ENCODE data around the gene CLIC3. TPM values are rescaled to one million over a fixed set of nuclear protein-coding genes. Genes with fewer than 3 reads are reported as not detected.

CLIC3 gene
- total and polyA plus RNA-seq, 10 donors: 2.9 to 10.7 (median 5.4) TPM

- H3K4me1 ChIP-seq: peaks cover 11 to 61% (median 40%) of the 10 kb centered on the region in 6 donors
- TF ChIP-seq CTCF (IDR thresholded peaks at IDR 0.05 in 8 of 11, conservative IDR thresholded peaks at IDR 0.05 in 3 of 11) (no peak), POLR2A (IDR thresholded peaks at IDR 0.05) (no peak), POLR2AphosphoS5 (IDR thresholded peaks at IDR 0.05) (no peak)
- DNase-seq: no peak
Measured at GRCh38 chr9:136964833-136965422, 31.4 kb downstream of the CLIC3 start.

GRCh38 chr9:136964171-136964689 lies 32.1 kb downstream of the CLIC3 start:
- intact Hi-C loops (cut with DNase I; ENCODE audit: low total_unique reads): no loop called here
- Histone ChIP-seq H3K27me3 (replicated peaks in 1 of 7) (peaks cover 0 to 4% (median 0%) of the 10 kb centered on the region in 7 donors), H3K4me3 (no peak overlapping the region), H3K9me3 (no peaks in the 10 kb centered on the region), H3K27ac (peak overlapping the region in 4 of 8 donors; percentile 8 to 59 (median 22)), H3K4me1 (peaks cover 11 to 68% (median 44%) of the 10 kb centered on the region in 6 donors), H3K36me3 (no peaks in the 10 kb centered on the region)
- TF ChIP-seq CTCF (IDR thresholded peaks at IDR 0.05 in 8 of 11, conservative IDR thresholded peaks at IDR 0.05 in 3 of 11) (no peak), POLR2A (IDR thresholded peaks at IDR 0.05) (no peak), POLR2AphosphoS5 (IDR thresholded peaks at IDR 0.05) (peak in 1 of 3 donors; percentile 29)
- 68 to 76% (median 72%) methylated on average over 4 to 22 of the region's 22 CpGs for WGBS, 5 donors
- DNase-seq: no peak

More at GRCh38 chr9:136964833-136965422, 31.4 kb downstream of the CLIC3 start:
- no peaks in the 10 kb centered on the region for H3K36me3 ChIP-seq
- H3K4me3 ChIP-seq: no peak overlapping the region
- H3K9me3 ChIP-seq: no peaks in the 10 kb centered on the region
- intact Hi-C loops (cut with DNase I; ENCODE audit: low total_unique reads): no loop called here
- H3K27me3 ChIP-seq (replicated peaks in 1 of 7): peaks cover 0 to 4% (median 0%) of the 10 kb centered on the region in 7 donors
- peak overlapping the region in 2 of 8 donors; percentile 59 to 69 for H3K27ac ChIP-seq
- WGBS, 5 donors: 85 to 87% (median 86%) methylated on average over 26 of the region's 26 CpGs

- TF ChIP-seq POLR2AphosphoS5 (IDR thresholded peaks at IDR 0.05): no peak
- no peak for TF ChIP-seq CTCF (IDR thresholded peaks at IDR 0.05 in 8 of 11, conservative IDR thresholded peaks at IDR 0.05 in 3 of 11)
- TF ChIP-seq POLR2A (IDR thresholded peaks at IDR 0.05): no peak
- H3K4me3 ChIP-seq: no peak overlapping the region
- intact Hi-C loops (cut with DNase I; ENCODE audit: low total_unique reads): no loop called here
- H3K27me3 ChIP-seq (replicated peaks in 1 of 7): peaks cover 0 to 4% (median 0%) of the 10 kb centered on the region in 7 donors
- 87 to 97% (median 90%) methylated on average over 5 to 12 of the region's 12 CpGs for WGBS, 5 donors
- no peak for DNase-seq
- no peaks in the 10 kb centered on the region for H3K36me3 ChIP-seq
- peak overlapping the region in 3 of 8 donors; percentile 18 to 59 (median 27) for H3K27ac ChIP-seq
- H3K9me3 ChIP-seq: no peaks in the 10 kb centered on the region
- H3K4me1 ChIP-seq: peaks cover 11 to 73% (median 44%) of the 10 kb centered on the region in 6 donors
Measured at GRCh38 chr9:136963751-136964150, 32.6 kb downstream of the CLIC3 start.

GRCh38 chr9:136963341-136963740 lies 33.0 kb downstream of the CLIC3 start:
- TF ChIP-seq POLR2AphosphoS5 (IDR thresholded peaks at IDR 0.05): no peak
- no peak for TF ChIP-seq CTCF (IDR thresholded peaks at IDR 0.05 in 8 of 11, conservative IDR thresholded peaks at IDR 0.05 in 3 of 11)
- TF ChIP-seq POLR2A (IDR thresholded peaks at IDR 0.05): no peak
- intact Hi-C loops (cut with DNase I; ENCODE audit: low total_unique reads): no loop called here
- Histone ChIP-seq H3K27me3 (replicated peaks in 1 of 7) (peaks cover 0 to 4% (median 0%) of the 10 kb centered on the region in 7 donors), H3K9me3 (no peaks in the 10 kb centered on the region), H3K4me1 (peaks cover 11 to 73% (median 42%) of the 10 kb centered on the region in 6 donors), H3K4me3 (no peak overlapping the region), H3K27ac (peak overlapping the region in 2 of 8 donors; percentile 27 to 59), H3K36me3 (no peaks in the 10 kb centered on the region)
- WGBS, 5 donors: 89 to 97% (median 92%) methylated on average over 10 to 15 of the region's 15 CpGs
- no peak for DNase-seq

All from spleen (tissue), 11 donors.